GM12878 (cell line): ENCODE data around the gene PRSS1. TPM values are rescaled to one million over a fixed set of nuclear protein-coding genes. Genes with fewer than 3 reads are reported as not detected.
"Not testable (repeated sequence)": the region's sequence is repeated elsewhere in the genome, so short reads cannot be mapped to it uniquely, and the experiment has no call there.

ENCODE experiments used
- ATAC-seq: fragments of 200-7000 bp; cut with Tn5 transposase; 3 replicates; pipeline ENCODE4 v1.9.1; 2020; ENCODE audit warnings: mild to moderate bottlenecking, moderate library complexity
- BruUV-seq: library from RNA; stranded (reverse); fragments of 400-500 nt; replicated peaks from 2 replicates; lab custom pipeline; 2021; lab: Mats Ljungman, UMichigan
- CTCF ChIA-PET: fragments of 300-600 bp; sonication (Branson Sonifier 250); formaldehyde crosslinking; extraction: SDS; loops from one replicate; lab custom pipeline; 2021; ENCODE audit warnings: inconsistent platforms; lab: Yijun Ruan, JAX
- POLR2A ChIA-PET: fragments of 350-600 bp; formaldehyde crosslinking; extraction: SDS; loops from one replicate; lab custom pipeline; 2021; ENCODE audit warnings: inconsistent platforms; lab: Charles Lee
- RAD21 ChIA-PET: fragments of 300-600 bp; sonication (Branson Sonifier 250); formaldehyde crosslinking; loops from one replicate; lab custom pipeline; 2023; ENCODE audit warnings: antibody characterized with exemption; ENCODE audit not compliant: unreplicated experiment; lab: Charles Lee
- SMC1A ChIA-PET: fragments of 300-600 bp; sonication (Branson Sonifier 250); formaldehyde crosslinking; loops from one replicate; lab custom pipeline; 2023; ENCODE audit not compliant: unreplicated experiment, uncharacterized antibody; lab: Charles Lee
- DNase-seq: peaks from one replicate; pipeline ENCODE4 v3.0.0-alpha.2; 2011; ENCODE audit warnings: low read depth, low spot score
- FAIRE-seq: peaks from 3 replicates; lab custom pipeline; 2011; peaks lifted over from hg19 to GRCh38; lab: Jason Lieb, UNC
- H2AFZ ChIP-seq: 2 replicates; pipeline ENCODE4 v1.6.0; 2011; ENCODE audit warnings: low read depth, low read length, control low read depth; ENCODE audit not compliant: control insufficient read depth
- H3K27ac ChIP-seq: 2 replicates; pipeline ENCODE4 v1.5.1; 2011; ENCODE audit warnings: control low read depth; ENCODE audit not compliant: control insufficient read depth, insufficient read depth
- H3K27me3 ChIP-seq, 2 experiments: replicated peaks in 1 of 2; 2 replicates each; pipeline versions ENCODE4 v1.6.0 to v1.6.1; 2011; ENCODE audit warnings: low read length in 1 of 2; ENCODE audit not compliant: control insufficient read depth in 2 of 2, insufficient read depth in 2 of 2
- H3K36me3 ChIP-seq, 2 experiments: 2 replicates each; pipeline ENCODE4 v1.5.1; 2011; ENCODE audit warnings: low read length in 1 of 2; ENCODE audit not compliant: control insufficient read depth in 2 of 2, insufficient read depth in 2 of 2
- H3K4me1 ChIP-seq: 2 replicates; pipeline ENCODE4 v1.6.1; 2011; ENCODE audit warnings: mild to moderate bottlenecking, low read length, moderate library complexity, mixed read lengths; ENCODE audit not compliant: control insufficient read depth, insufficient read depth
- H3K4me2 ChIP-seq: 2 replicates; pipeline ENCODE4 v1.6.0; 2011; ENCODE audit warnings: control low read depth; ENCODE audit not compliant: control insufficient read depth, insufficient read depth
- H3K4me3 ChIP-seq: fragments of 200-600 bp; sonication (generic); 2 replicates; pipeline ENCODE4 v1.5.1; 2016
- H3K79me2 ChIP-seq: 2 replicates; pipeline ENCODE4 v1.6.0; 2011; ENCODE audit warnings: low read length; ENCODE audit not compliant: control insufficient read depth, insufficient read depth
- H3K9ac ChIP-seq: 2 replicates; pipeline ENCODE4 v1.8.0; 2011; ENCODE audit warnings: low read length, control low read depth, mixed read lengths; ENCODE audit not compliant: control insufficient read depth, insufficient read depth
- H3K9me3 ChIP-seq: replicated peaks from 3 replicates; pipeline ENCODE4 v1.5.1; 2011; ENCODE audit warnings: mild to moderate bottlenecking, low read length; ENCODE audit not compliant: control insufficient read depth, insufficient read depth
- H4K20me1 ChIP-seq: 2 replicates; pipeline ENCODE4 v1.6.0; 2011; ENCODE audit not compliant: control insufficient read depth, insufficient read depth
- CREB1 ChIP-seq: IDR thresholded peaks from 2 replicates; pipeline ENCODE4 v1.6.1; 2012; ENCODE audit warnings: low read depth, mild to moderate bottlenecking, inconsistent platforms
- WGBS: methylation state at CpG from one replicate; pipeline ENCODE4 v1.1.6; 2016; ENCODE audit warnings: low lambda C conversion rate; ENCODE audit not compliant: insufficient replicate concordance, insufficient coverage; ENCODE audit errors: missing lambda C conversion rate; 5-methylcytosine and 5-hydroxymethylcytosine counted together
- in situ Hi-C: fragments of 300-500 bp; cut with MboI; formaldehyde crosslinking; loops from 9 replicates; pipeline ENCODE4 v1.14.3; 2018; ENCODE audit warnings: mixed read lengths
- intact Hi-C: fragments of 100-400 bp; cut with micrococcal nuclease; formaldehyde crosslinking; loops from one replicate; pipeline ENCODE4 v1.14.2; 2022; ENCODE audit not compliant: unreplicated experiment
- polyA plus RNA-seq, 11 experiments: library from polyadenylated mRNA; depleted of rRNA in 4 of 11; unstranded in 6 of 11; stranded (reverse) in 5 of 11; fragments of >200 nt; fragmentation: Nextera tagmentation in 4 of 11; fragmentation: Illumina TruSeq in 1 of 11; extraction: Ambion mirVana in 4 of 11; extraction: Trizol in 1 of 11; gene quantifications; 1 replicate in 1 of 11; 2 replicates in 10 of 11; pipeline versions ENCODE4 v1.2.1 to v1.2.3, GENCODE V29; 2011 to 2016; ENCODE audit warnings: inconsistent platforms in 2 of 11, missing spikeins in 2 of 11, low read depth in 1 of 11
- total RNA-seq, 4 experiments: library from RNA; depleted of rRNA in 3 of 4; stranded (reverse); fragments of >200 nt in 3 of 4; fragmentation: Illumina TruSeq in 1 of 4; extraction: Trizol in 1 of 4; gene quantifications; 2 replicates each; pipeline versions ENCODE4 v1.2.1 to v1.2.3, GENCODE V29; 2013 to 2021
- TF ChIP-seq, protein P1 (sequence below): fragments of 450-650 bp; formaldehyde crosslinking; IDR thresholded peaks from 2 replicates; pipeline ENCODE4 v1.4.0; 2020; ENCODE audit warnings: mild to moderate bottlenecking, moderate library complexity
- TF ChIP-seq, protein P2 (sequence below): fragments of 450-650 bp; IDR thresholded peaks from 2 replicates; pipeline ENCODE4 v1.6.1; 2017; ENCODE audit warnings: mild to moderate bottlenecking, moderate library complexity
- TF ChIP-seq, protein P3 (sequence below): IDR thresholded peaks from 2 replicates; pipeline ENCODE4 v1.6.1; 2011; ENCODE audit warnings: low read depth, mild to moderate bottlenecking, low read length, moderate library complexity, borderline replicate concordance; ENCODE audit errors: extremely low read depth

PRSS1 gene
- total and polyA plus RNA-seq, 10 of the 15 experiments (the other 5 are each of a cell fraction or from before 2014, with no cell fraction given): 11.9 TPM; not detected in 9

DNA sequence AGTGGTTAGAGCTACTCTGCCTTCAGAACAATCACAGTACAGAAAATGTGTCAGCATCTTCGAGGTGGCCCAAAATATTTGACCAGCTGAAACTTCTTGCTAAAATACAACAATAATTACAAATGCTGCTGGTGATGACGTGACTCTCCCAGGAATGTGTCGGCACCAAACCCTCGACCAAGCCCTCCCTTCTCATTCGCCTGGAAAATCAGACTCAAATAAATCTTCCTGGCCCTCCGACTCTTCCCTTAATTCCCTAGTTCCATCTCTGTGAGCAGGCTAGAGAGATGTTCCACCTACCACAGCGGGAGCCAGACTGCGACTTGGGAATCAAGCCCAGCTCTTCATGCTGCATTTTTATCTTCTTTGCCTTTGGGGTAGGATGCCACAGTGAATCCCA, 25.6 kb downstream of the PRSS1 start (continued):
- TF ChIP-seq, protein P1, sequence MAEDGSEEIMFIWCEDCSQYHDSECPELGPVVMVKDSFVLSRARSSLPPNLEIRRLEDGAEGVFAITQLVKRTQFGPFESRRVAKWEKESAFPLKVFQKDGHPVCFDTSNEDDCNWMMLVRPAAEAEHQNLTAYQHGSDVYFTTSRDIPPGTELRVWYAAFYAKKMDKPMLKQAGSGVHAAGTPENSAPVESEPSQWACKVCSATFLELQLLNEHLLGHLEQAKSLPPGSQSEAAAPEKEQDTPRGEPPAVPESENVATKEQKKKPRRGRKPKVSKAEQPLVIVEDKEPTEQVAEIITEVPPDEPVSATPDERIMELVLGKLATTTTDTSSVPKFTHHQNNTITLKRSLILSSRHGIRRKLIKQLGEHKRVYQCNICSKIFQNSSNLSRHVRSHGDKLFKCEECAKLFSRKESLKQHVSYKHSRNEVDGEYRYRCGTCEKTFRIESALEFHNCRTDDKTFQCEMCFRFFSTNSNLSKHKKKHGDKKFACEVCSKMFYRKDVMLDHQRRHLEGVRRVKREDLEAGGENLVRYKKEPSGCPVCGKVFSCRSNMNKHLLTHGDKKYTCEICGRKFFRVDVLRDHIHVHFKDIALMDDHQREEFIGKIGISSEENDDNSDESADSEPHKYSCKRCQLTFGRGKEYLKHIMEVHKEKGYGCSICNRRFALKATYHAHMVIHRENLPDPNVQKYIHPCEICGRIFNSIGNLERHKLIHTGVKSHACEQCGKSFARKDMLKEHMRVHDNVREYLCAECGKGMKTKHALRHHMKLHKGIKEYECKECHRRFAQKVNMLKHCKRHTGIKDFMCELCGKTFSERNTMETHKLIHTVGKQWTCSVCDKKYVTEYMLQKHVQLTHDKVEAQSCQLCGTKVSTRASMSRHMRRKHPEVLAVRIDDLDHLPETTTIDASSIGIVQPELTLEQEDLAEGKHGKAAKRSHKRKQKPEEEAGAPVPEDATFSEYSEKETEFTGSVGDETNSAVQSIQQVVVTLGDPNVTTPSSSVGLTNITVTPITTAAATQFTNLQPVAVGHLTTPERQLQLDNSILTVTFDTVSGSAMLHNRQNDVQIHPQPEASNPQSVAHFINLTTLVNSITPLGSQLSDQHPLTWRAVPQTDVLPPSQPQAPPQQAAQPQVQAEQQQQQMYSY (CRISPR knock-in tag): no peak
- TF ChIP-seq, protein P2, sequence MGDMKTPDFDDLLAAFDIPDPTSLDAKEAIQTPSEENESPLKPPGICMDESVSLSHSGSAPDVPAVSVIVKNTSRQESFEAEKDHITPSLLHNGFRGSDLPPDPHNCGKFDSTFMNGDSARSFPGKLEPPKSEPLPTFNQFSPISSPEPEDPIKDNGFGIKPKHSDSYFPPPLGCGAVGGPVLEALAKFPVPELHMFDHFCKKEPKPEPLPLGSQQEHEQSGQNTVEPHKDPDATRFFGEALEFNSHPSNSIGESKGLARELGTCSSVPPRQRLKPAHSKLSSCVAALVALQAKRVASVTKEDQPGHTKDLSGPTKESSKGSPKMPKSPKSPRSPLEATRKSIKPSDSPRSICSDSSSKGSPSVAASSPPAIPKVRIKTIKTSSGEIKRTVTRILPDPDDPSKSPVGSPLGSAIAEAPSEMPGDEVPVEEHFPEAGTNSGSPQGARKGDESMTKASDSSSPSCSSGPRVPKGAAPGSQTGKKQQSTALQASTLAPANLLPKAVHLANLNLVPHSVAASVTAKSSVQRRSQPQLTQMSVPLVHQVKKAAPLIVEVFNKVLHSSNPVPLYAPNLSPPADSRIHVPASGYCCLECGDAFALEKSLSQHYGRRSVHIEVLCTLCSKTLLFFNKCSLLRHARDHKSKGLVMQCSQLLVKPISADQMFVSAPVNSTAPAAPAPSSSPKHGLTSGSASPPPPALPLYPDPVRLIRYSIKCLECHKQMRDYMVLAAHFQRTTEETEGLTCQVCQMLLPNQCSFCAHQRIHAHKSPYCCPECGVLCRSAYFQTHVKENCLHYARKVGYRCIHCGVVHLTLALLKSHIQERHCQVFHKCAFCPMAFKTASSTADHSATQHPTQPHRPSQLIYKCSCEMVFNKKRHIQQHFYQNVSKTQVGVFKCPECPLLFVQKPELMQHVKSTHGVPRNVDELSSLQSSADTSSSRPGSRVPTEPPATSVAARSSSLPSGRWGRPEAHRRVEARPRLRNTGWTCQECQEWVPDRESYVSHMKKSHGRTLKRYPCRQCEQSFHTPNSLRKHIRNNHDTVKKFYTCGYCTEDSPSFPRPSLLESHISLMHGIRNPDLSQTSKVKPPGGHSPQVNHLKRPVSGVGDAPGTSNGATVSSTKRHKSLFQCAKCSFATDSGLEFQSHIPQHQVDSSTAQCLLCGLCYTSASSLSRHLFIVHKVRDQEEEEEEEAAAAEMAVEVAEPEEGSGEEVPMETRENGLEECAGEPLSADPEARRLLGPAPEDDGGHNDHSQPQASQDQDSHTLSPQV: no peak
- TF ChIP-seq CREB1: no peak
- TF ChIP-seq, protein P3, sequence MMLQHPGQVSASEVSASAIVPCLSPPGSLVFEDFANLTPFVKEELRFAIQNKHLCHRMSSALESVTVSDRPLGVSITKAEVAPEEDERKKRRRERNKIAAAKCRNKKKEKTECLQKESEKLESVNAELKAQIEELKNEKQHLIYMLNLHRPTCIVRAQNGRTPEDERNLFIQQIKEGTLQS: no peak

DNA sequence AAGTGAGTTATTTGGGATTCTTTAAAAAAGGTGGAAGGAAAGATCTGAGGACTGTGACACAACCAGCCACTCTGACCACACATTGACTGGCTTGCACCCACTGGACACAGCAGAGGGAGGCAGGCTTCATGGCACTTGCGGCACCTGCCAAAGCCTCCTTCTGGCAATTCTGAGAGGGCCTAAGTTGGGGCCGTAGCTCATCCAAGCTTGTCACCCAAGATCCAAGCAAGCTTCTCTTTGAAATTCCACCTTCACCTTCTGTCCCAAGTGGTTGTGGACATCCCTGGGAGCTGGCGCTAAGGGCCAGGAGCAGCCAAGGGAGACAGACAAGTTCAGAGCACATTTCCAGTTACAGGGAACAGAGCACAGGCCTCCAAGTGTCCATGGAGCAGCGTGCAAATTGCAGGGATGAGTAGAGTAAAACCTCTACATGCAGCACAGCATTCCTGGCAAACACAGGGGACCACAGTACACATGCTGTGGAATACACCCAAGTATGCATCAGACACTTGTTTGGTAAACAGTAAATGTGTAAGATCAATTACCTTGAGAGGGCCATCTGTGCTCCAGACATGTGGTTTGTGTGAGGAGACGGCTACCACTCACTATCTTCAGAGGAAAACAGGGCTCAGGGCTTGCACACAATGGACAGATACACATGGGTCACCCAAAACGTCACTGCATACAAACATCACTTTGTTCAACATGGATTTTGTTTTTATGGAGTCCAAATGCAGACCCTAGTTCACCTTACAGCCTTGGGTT, 26.3 kb downstream of the PRSS1 start:
- H3K27ac ChIP-seq, H4K20me1 ChIP-seq, H3K4me3 ChIP-seq, FAIRE-seq, H2AFZ ChIP-seq, RAD21 ChIA-PET, H3K36me3 ChIP-seq, H3K79me2 ChIP-seq, POLR2A ChIA-PET, H3K4me2 ChIP-seq, intact Hi-C loops, ATAC-seq, BruUV-seq, H3K9me3 ChIP-seq, in situ Hi-C loops, DNase-seq, H3K9ac ChIP-seq, H3K27me3 ChIP-seq: not testable (repeated sequence)
- peaks cover 18% of the 10 kb centered on the region for H3K4me1 ChIP-seq
- ChIA-PET SMC1A (interaction anchor here (0.7 to 1.7 kb wide), 6 partner anchors 13 to 69 kb away, joined by 3 to 5 read pairs (median 4); partner anchors contain the start of gene PRSS1), CTCF (interaction anchor here (0.9 to 6.0 kb wide), 3 partner anchors 7 to 143 kb away, joined by 4 to 53 read pairs (median 5); no protein-coding TSS in a partner anchor)
- 53% methylated on average over 6 of the region's 6 CpGs for WGBS
